H1 (cell line): ENCODE data around the gene ABHD10. TPM values are rescaled to one million over a fixed set of nuclear protein-coding genes. Genes with fewer than 3 reads are reported as not detected.

Experiments
- CBX8 ChIP-seq: fragments of 300-800, 300-1000 bp; sonication (generic); IDR thresholded peaks from 2 replicates; pipeline ENCODE4 v1.7.1; 2016; ENCODE audit warnings: low read depth, low read length, borderline replicate concordance
- RAD21 ChIP-seq, 2 experiments: IDR thresholded peaks in 1 of 2; conservative IDR thresholded peaks in 1 of 2; 2 replicates each; pipeline ENCODE4 v1.6.1; 2011; ENCODE audit warnings: low read depth in 2 of 2, low read length in 2 of 2, improper control_type of control experiment in 1 of 2, inconsistent platforms in 1 of 2, mild to moderate bottlenecking in 1 of 2, moderate library complexity in 1 of 2
- TAF1 ChIP-seq: IDR thresholded peaks from 2 replicates; pipeline ENCODE4 v1.6.1; 2011; ENCODE audit warnings: mild to moderate bottlenecking, low read depth, low read length
- polyA plus RNA-seq, 7 experiments: library from polyadenylated mRNA; depleted of rRNA in 3 of 7; stranded (reverse) in 5 of 7; unstranded in 2 of 7; fragments of >200 nt in 5 of 7; fragments of 200-250 nt in 2 of 7; gene quantifications; 1 replicate in 5 of 7; 2 replicates in 1 of 7; 4 replicates in 1 of 7; pipeline versions ENCODE4 v1.2.1 to v1.2.3, GENCODE V29; 2011 to 2013; ENCODE audit warnings: missing spikeins in 2 of 7, mixed read lengths in 2 of 7
- total RNA-seq: library from RNA; stranded (reverse); fragmentation: NEBNext Ultra II Directional; extraction: Animal tissue kit (Norgen Biotek cat#: 25700); gene quantifications from 2 replicates; pipeline ENCODE4 v1.2.1, GENCODE V29; 2021

The ABHD10 gene
- total and polyA plus RNA-seq, 2 of the 8 experiments (the other 6 are each of a cell fraction or from before 2014, with no cell fraction given) = 10.9 to 24.6 TPM

- TF ChIP-seq CBX8 (no peak), TAF1 (no peak), RAD21 (IDR thresholded peaks at IDR 0.05 in 1 of 2, conservative IDR thresholded peaks at IDR 0.05 in 1 of 2; ENCODE audit: low read depth in 2 of 2, low read length in 2 of 2) (no peak)
Observed at GRCh38 chr3:112019716-112020115, 40.9 kb downstream of the ABHD10 start (continued).
